HG03432 (cell line): ENCODE data around the gene ZNF853.
"Not testable (repeated sequence)": the region's sequence is repeated elsewhere in the genome, so short reads cannot be mapped to it uniquely, and the experiment has no call there.

Source experiments
- ATAC-seq: cut with Tn5 transposase; IDR thresholded peaks from one replicate; pipeline ENCODE4 v1.9.1; 2021; ENCODE audit warnings: mild to moderate bottlenecking, moderate library complexity; ENCODE audit not compliant: unreplicated experiment

Gene ZNF853

GRCh38 chr7:6614953-6615722, at the start of gene ZNF853:
Gene ZNF853 (plus strand): TSS chr7:6615610. CDS start chr7:6616175, 565 bp downstream.
- no peak for ATAC-seq

GRCh38 chr7:6565655-6566054, 49.8 kb upstream of the ZNF853 start:
- ATAC-seq = no peak

- ATAC-seq = no peak
These were observed 47.5 kb upstream of the ZNF853 start for GRCh38 chr7:6567886-6568285.

GRCh38 chr7:6571160-6571779, 44.1 kb upstream of the ZNF853 start:
- ATAC-seq = peak; percentile 59

- ATAC-seq = no peak
These were observed 40.0 kb upstream of the ZNF853 start for GRCh38 chr7:6575281-6576023.

DNA sequence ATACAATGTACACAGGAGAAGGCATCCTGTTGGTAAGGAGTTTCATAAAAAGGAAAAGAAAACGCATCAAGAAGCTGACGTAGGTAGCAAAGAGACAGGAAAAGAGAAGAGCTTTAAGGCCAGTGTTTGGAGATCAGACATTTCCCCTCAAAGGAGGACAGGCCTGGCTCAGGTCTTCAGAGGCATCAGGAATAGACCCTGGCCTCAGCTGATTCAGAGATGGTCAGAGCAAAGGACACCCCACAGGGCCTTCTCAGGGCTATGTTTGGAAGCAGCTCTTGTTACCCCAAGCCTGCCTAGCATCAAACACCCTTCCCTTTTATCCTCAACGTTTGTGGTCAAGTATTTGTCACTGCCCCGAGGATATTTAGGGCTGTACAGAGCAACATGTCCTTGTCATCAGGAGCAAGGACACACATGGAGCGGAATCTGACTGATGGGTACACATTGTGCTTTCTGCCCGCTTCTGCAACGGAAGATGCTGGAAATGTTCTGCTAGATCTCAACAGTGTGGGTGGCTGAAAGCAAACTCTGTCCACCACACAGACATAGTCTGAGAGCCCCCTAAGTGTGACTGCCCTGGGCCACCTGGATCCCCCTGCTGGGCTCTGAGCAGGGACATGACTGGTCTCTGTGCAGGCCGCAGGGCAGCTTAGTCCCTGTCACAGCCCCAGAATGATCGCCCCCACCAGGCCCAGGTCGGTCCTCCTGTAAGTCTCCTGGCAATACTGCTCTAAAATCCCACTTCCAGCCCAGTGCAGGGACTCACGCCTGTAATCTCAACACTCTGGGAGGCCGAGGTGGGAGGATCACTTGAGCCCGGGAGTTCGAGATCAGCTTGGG, 39.2 kb upstream of the ZNF853 start:
- no peak for ATAC-seq

DNA sequence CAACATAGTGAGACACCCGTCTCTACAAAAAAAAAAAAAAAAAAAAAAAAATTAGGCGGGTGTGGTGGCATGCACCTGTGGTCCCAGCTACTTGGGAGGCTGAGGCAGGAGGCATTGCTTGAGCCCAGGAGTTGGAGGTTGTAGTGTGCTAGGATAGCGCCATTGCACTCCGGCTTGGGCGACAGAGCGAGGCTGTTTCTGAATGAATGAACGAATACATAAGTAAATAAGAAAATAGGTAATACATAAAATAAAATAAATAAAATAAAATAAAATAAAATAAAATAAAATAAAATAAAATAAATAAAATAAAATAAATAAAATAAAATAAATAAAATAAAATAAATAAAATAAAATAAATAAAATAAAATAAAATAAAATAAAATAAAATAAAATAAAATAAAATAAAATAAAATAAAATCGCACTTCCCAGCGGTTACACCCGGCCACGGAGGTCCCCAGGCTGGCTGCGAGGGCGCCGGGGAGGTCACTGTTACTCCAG, 38.5 kb upstream of the ZNF853 start:
- ATAC-seq = not testable (repeated sequence)

DNA sequence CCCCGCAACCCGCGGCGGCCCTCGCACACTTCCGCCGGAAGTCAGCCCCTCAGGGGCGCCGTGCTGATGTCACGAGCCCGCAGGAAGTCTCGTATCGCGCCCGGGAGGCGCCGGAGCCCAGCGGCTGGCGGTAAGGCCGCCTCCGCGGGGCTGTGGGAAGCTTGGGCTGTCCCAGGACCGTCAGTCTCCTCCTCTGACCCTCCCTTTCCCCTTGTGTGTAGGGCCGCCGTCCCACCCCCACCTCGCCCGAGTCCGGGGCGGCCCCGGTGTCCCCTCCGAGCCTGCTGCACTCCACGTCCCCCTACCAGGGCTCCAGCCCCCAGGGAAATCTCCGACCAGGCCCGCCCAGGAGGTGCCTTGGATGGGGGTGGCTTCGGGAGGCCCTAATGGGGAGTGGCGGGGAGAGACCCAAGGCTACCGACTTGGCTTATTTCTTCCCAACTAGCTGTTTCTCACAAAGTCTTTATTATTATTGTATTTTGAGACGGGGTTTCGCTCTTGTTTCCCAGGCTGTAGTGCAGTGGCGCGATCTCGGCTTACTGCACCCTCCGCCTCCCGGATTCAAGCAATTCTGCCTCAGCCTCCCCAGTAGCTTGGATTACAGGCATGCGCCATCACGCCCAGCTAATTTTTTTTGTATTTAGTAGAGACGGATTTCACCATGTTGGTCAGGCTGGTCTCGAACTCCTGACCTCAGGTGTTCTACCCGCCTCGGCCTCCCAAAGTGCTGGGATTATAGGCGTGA, 37.9 kb upstream of the ZNF853 start, which contains the start of gene ZDHHC4:
ZDHHC4 (plus strand) TSS at position 86 of the 745 bp plus-strand sequence. CDS start 3,108 bp downstream, outside the sequence.
- ATAC-seq = peak; percentile 98

DNA sequence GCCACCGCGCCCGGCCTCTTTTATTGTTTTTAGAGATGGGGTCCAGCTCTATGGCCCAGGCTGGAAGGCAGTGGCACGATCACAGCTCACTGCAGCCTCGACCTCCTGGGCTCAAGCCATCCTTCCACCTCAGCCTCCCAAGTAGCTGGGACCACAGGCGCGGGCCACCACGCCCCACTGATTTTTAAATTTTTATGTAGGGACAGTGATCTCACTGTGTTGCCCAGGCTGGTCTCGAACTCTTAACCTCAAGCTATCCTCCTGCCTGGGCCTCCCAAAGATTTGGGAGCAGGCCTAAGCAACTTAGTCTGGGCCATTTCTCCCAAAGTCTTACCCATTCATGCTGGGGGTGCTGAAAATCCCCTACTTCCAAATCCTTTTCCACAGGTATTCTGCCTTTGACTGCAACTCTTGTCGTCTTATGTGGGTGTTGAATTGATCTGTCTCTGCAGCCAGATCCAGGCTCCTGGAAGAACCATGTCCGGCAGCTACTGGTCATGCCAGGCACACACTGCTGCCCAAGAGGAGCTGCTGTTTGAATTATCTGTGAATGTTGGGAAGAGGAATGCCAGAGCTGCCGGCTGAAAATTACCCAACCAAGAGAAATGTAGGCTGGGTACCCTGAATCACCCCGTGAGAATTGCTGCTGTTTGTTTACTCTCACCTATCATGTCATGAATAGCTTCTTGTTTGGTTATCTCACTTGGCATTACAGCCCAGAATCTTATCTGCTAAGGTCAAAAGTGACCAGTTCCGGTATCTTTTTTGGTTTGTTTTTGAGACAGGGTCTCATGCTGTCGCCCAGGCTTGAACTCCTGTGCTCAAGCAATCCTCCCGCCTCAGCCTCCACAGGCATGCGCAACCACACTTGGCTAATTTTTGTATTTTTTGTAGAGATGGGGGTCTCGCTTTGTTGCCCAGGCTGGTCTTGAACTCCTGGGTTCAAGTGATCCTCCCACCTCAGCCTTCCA, 37.0 kb upstream of the ZNF853 start:
- ATAC-seq = no peak

GRCh38 chr7:6579446-6579845, 36.0 kb upstream of the ZNF853 start:
- no peak for ATAC-seq

DNA sequence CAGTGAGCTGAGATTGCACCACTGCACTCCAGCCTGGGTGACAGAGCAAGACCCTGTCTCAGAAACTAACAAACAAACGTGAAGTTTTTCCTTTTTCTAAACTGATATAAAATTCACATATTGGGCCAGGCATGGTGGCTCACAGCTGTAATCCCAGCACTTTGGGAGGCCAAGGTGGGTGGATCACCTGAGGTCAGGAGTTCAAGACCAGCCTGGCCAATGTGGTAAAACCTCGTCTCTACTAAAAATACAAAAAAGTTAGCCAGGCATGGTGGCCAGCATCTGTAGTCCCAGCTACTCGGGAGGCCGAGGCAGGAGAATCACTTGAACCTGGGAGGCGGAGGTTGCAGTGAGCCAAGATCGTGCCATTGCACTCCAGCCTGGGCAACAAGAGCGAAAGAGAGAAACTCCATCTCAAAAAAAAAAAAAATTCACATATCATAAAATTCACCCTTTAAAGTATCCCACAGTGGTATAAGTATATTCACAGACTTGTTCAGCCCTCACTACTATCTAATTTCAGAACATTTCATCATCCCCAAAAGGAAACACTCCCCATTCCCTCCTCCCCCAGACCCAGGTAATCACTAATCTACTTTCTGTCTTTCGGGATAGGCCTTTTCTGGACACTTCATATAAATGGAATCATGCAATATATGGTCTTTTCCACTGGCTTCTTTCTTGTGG, 29.5 kb upstream of the ZNF853 start:
- ATAC-seq = not testable (repeated sequence)

GRCh38 chr7:6588566-6588965, 26.8 kb upstream of the ZNF853 start:
- ATAC-seq = no peak

GRCh38 chr7:6589151-6589828, 26.1 kb upstream of the ZNF853 start:
- no peak for ATAC-seq

GRCh38 chr7:6589829-6590644, 25.4 kb upstream of the ZNF853 start, which contains the start of gene INTS15:
Gene INTS15 (plus strand): TSS chr7:6590021. CDS start chr7:6590284, 263 bp downstream.
- ATAC-seq = peak; percentile 87

GRCh38 chr7:6590645-6591110, 24.7 kb upstream of the ZNF853 start:
- peak; percentile 26 for ATAC-seq

GRCh38 chr7:6600093-6600492, 15.3 kb upstream of the ZNF853 start:
- ATAC-seq = no peak
